ENCODE data around the gene CDC42EP5.

The CDC42EP5 gene

DNA sequence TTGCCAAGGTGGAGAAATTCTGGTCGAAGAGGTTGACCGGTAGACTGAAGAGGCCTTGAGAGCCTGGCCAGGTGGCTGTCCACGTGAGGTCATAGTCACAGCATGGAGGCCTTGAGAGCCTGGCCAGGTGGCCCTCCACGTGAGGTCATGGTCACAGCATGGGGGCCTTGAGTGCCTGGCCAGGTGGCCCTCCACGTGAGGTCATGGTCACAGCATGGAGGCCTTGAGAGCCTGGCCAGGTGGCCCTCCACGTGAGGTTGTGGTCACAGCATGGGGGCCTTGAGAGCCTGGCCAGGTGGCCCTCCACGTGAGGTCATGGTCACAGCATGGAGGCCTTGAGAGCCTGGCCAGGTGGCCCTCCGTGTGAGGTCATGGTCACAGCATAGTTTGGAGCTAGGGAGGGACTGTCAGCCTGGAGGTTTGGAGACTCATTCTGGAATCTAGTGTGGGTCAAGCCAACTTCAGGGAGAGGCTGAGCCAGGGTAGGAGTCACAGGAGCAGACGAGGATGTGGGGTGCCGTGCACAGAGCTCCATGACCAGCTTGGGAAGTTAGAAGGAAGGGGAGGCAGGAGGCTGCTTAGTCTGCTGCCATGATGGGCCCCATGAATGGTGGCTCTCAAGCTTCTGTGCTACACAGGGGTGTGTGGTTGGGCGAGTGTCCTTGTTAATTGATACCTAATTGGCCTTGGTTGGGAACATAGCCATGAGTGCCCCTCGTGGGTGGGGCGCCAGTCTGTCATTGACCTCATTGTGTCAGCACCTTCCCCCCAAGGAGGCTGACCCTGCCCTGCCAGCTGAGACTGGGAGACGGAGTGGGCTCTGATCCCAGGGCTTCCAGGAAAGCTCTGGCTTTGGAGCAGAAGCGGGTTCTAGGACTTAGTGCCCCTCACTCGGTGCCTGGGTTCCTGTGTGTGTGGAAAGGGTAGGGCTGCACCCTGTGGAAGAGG, 13.5 kb downstream of the CDC42EP5 start:
- TF ChIP-seq SIN3A (IDR thresholded peaks at IDR 0.05; ENCODE audit: borderline replicate concordance, insufficient read depth, low read length) (no peak), REST (IDR thresholded peaks at IDR 0.05; ENCODE audit: insufficient read depth in 1 of 2, low read depth in 2 of 2, low read length in 2 of 2) (no peak), POLR2AphosphoS5 (IDR thresholded peaks at IDR 0.05; ENCODE audit: low read depth, low read length) (no peak; the same call in none of the 2 replicates), FOXP2 (optimal IDR thresholded peaks at IDR 0.05; ENCODE audit: borderline replicate concordance, extremely low read depth, extremely low read length, insufficient read depth) (no peak), TAF1 (IDR thresholded peaks at IDR 0.05; ENCODE audit: borderline replicate concordance, insufficient read depth, low read length) (no peak)

- TF ChIP-seq POLR2AphosphoS5 (IDR thresholded peaks at IDR 0.05; ENCODE audit: low read depth, low read length) (no peak), TAF1 (IDR thresholded peaks at IDR 0.05; ENCODE audit: borderline replicate concordance, insufficient read depth, low read length) (no peak), FOXP2 (optimal IDR thresholded peaks at IDR 0.05; ENCODE audit: borderline replicate concordance, extremely low read depth, extremely low read length, insufficient read depth) (no peak), SIN3A (IDR thresholded peaks at IDR 0.05; ENCODE audit: borderline replicate concordance, insufficient read depth, low read length) (no peak), REST (IDR thresholded peaks at IDR 0.05; ENCODE audit: insufficient read depth in 1 of 2, low read depth in 2 of 2, low read length in 2 of 2) (no peak)
Measured at GRCh38 chr19:54458648-54459281, 14.3 kb downstream of the CDC42EP5 start.

DNA sequence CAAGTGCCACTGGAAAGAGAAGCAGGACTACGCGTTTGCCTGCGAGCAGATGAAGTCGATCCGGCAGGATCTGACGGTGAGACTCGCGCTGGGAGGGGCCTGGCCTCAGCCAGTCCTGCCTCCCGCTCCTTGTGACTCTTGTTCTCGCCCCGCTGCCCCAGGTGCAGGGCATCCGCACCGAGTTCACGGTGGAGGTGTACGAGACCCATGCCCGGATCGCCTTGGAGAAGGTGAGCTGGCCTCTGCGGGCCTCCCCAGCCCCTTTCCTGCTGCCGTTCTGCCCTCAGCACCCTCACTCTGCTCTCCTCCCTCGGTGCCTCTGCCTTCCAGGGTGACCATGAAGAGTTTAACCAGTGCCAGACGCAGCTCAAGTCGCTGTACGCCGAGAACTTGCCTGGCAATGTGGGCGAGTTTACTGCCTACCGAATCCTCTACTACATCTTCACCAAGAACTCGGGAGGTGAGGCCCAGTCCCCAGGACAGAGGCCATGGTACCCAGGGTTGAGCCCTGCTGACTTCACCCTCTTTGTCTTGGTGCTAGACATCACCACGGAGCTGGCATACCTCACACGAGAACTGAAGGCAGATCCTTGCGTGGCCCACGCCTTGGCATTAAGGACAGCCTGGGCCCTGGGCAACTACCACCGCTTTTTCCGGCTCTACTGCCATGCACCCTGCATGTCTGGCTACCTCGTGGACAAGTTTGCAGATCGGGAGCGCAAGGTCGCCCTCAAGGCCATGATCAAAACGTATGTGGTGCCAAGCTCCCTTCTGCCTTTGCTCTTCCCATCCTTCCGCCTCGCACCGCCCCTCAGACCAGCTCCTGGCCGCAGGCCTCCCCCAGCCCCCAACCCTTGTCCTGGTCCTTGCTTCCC, 15.1 kb downstream of the CDC42EP5 start:
- TF ChIP-seq REST (IDR thresholded peaks at IDR 0.05; ENCODE audit: insufficient read depth in 1 of 2, low read depth in 2 of 2, low read length in 2 of 2) (no peak), SIN3A (IDR thresholded peaks at IDR 0.05; ENCODE audit: borderline replicate concordance, insufficient read depth, low read length) (no peak), FOXP2 (optimal IDR thresholded peaks at IDR 0.05; ENCODE audit: borderline replicate concordance, extremely low read depth, extremely low read length, insufficient read depth) (no peak), POLR2AphosphoS5 (IDR thresholded peaks at IDR 0.05; ENCODE audit: low read depth, low read length) (no peak), TAF1 (IDR thresholded peaks at IDR 0.05; ENCODE audit: borderline replicate concordance, insufficient read depth, low read length) (no peak)

- TF ChIP-seq REST (IDR thresholded peaks at IDR 0.05; ENCODE audit: insufficient read depth in 1 of 2, low read depth in 2 of 2, low read length in 2 of 2) (no peak), SIN3A (IDR thresholded peaks at IDR 0.05; ENCODE audit: borderline replicate concordance, insufficient read depth, low read length) (no peak), TAF1 (IDR thresholded peaks at IDR 0.05; ENCODE audit: borderline replicate concordance, insufficient read depth, low read length) (no peak), FOXP2 (optimal IDR thresholded peaks at IDR 0.05; ENCODE audit: borderline replicate concordance, extremely low read depth, extremely low read length, insufficient read depth) (no peak), POLR2AphosphoS5 (IDR thresholded peaks at IDR 0.05; ENCODE audit: low read depth, low read length) (no peak)
Measured at GRCh38 chr19:54456423-54457373, 16.4 kb downstream of the CDC42EP5 start.
